Fibroblast of villous mesenchyme (primary cell): ENCODE data around the gene LSM14B. TPM values are rescaled to one million over a fixed set of nuclear protein-coding genes. Genes with fewer than 3 reads are reported as not detected.

Source experiments
- DNase-seq: peaks from one replicate; pipeline ENCODE4 v3.0.0-alpha.2; 2010; ENCODE audit warnings: low read depth
- H3K4me3 ChIP-seq: 2 replicates; pipeline ENCODE4 v1.5.1; 2011; ENCODE audit warnings: low read depth, mild to moderate bottlenecking, low read length
- total RNA-seq: library from RNA; depleted of rRNA; stranded (reverse); fragments of >200 nt; gene quantifications from 2 replicates; pipeline ENCODE4 v1.2.3, GENCODE V29; 2012
- TF ChIP-seq, protein P1 (sequence below): IDR thresholded peaks from 2 replicates; pipeline ENCODE4 v1.5.1; 2012; ENCODE audit warnings: low read depth, mild to moderate bottlenecking, low read length; ENCODE audit not compliant: insufficient read depth

LSM14B gene
- total RNA-seq, 1 donor: 30.7 TPM

DNA sequence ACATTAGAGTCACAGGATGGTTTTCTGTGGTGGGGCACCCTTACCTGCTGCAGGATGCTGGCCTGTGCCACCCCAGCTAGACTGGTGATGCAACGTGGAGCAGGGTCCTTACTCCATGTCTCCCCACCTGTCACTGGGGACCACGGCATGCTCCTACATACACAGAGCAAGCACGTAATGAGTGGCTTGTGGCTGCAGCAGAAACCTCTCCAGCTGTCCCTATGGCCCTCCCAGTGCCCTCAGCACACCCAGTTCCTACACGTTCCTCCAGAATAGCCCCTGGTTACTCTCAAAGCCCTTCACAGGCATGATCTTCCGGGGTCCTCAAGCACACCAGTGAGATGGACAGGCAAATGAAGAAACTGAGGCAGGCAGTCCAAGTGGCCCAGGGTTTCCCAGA, 3.2 kb upstream of the LSM14B start:
- no peak for DNase-seq
- no peak overlapping the region for H3K4me3 ChIP-seq
- TF ChIP-seq, protein P1, sequence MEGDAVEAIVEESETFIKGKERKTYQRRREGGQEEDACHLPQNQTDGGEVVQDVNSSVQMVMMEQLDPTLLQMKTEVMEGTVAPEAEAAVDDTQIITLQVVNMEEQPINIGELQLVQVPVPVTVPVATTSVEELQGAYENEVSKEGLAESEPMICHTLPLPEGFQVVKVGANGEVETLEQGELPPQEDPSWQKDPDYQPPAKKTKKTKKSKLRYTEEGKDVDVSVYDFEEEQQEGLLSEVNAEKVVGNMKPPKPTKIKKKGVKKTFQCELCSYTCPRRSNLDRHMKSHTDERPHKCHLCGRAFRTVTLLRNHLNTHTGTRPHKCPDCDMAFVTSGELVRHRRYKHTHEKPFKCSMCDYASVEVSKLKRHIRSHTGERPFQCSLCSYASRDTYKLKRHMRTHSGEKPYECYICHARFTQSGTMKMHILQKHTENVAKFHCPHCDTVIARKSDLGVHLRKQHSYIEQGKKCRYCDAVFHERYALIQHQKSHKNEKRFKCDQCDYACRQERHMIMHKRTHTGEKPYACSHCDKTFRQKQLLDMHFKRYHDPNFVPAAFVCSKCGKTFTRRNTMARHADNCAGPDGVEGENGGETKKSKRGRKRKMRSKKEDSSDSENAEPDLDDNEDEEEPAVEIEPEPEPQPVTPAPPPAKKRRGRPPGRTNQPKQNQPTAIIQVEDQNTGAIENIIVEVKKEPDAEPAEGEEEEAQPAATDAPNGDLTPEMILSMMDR: no peak

DNA sequence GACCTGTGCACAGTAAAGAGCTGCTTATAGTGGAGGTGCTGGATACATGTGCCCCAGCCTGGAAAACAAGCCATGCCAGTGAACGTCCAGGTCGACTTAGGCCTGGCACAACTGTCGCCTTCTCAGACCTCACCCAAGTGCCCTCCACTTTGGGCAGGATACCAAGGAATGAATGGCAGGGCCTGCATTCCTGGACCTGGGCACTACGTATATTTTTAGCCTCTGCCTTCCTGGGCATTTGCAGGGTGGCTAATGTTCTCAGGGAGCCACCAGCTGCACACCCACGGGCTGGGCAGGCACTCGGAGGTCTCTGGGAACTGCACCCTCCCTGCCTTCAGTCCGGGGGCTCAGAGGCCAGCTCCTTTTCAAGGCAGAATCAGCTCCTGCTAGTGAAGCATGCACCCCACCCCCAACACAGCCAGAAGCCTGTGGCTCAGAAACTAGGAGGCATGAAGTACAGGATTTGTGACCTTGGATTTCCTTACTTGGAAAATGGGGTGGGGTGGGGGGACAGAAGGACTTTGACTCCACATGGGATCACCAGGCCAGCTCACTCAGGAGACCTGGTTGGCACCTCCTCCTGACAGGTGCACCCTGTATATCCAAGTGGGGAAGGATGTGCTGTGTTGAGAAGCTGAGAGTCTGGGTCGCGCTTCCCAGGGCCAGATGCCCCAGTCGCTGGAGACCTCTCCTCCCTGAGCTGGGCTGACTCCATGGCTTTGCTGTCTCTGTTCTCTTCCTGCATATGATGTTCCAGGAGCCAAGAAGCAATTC, 2.5 kb upstream of the LSM14B start:
- DNase-seq: no peak
- H3K4me3 ChIP-seq: no peak overlapping the region
- TF ChIP-seq, protein P1: no peak

DNA sequence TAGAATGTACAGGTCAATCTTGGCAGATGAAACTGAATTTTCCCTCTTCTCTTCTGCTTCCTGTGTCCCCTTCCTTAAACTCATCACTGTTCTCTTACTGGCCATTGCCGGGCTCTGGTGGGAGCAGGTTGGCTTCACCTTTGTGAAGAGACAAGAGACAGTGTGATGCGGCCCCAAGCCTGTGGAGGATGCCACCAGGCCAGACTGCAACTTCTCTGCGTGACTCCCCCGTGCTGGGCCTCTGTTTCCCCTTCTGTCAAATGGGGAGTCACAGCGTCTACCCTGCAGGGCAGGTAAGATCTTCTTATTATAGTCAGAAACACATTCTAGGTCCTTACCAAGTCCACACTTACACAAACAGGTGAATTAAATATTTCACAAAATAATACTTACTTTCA, 1.9 kb upstream of the LSM14B start:
- no peak for DNase-seq
- TF ChIP-seq, protein P1: no peak

DNA sequence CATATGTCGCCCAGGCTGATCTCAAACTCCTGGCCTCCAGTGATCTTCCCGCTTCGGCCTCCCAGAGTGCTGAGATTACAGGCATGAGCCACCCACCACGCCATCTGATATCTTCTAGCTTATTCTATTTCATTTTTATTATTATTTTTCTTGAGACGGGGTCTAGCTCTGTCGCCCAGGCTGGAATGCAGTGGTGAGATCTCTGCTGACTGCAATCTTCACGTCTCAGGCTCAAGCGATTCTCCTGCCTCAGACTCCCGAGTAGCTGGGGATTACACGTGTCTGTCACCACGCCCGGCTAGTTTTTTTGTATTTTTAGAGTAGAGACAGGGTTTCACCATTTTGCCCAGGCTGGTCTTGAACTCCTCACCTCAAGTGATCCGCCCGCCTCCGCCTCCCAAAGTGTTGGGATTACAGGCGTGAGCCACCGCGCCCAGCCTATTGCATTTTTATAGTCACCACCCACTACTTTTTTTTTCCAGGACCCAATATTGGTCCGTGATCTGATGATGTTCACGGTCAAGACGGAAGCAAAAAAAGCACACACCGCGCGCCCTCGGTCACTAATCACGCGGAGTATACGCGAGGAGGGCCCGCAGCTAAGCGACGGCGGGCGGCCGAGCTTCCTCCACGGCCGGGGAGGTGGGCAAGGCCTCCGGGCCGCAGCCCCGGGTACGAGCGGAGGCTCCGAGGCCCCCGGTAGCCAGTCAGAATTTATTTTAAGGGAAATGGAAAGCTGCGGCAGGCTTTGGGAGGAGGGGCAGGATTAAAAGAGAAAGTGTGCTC, 1.1 kb upstream of the LSM14B start:
- peak; percentile 80 for DNase-seq
- H3K4me3 ChIP-seq: peak overlapping the region; percentile 70
- TF ChIP-seq, protein P1: no peak

More for the DNA sequence above, 1.9 kb upstream of the LSM14B start:
- H3K4me3 ChIP-seq: no peak overlapping the region

DNA sequence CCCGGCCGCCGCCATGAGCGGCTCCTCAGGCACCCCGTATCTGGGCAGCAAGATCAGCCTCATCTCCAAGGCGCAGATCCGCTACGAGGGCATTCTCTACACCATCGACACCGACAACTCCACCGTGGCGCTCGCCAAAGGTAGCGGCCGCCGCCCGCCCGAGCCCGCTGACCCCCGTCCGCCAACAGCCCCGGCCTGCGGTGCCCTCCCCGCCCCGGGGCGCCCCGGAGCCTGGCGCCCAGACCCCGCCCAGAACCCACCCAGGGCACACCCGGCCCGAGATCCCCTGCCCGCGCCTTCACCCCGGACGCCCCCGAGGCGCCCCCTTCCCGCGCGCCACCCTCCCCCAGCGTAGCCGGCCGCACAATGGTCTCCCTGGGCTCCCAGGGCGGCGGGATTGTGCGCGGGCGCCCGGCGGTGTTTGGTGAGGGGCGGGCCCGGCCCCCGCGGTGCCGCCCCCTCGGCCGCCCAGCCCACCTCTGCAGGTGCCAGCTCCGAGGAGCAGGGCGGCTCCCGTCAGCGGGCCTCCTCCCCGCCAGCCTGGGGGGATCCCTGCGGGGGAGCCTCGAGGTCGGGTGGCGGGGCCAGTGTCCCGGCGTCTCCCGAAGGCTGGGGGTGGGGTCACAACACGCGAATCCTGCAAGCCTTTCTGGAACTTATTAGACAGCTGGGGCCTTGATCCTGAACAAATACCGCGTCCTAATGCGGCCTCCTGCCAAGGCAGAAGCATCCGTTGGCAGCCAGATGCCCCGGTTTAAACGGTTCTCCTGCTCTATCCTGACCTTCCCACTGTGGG, 577 bp downstream of the LSM14B start:
- TF ChIP-seq, protein P1: no peak
- H3K4me3 ChIP-seq: peak overlapping the region; percentile 77
- DNase-seq: peak; percentile 39

DNA sequence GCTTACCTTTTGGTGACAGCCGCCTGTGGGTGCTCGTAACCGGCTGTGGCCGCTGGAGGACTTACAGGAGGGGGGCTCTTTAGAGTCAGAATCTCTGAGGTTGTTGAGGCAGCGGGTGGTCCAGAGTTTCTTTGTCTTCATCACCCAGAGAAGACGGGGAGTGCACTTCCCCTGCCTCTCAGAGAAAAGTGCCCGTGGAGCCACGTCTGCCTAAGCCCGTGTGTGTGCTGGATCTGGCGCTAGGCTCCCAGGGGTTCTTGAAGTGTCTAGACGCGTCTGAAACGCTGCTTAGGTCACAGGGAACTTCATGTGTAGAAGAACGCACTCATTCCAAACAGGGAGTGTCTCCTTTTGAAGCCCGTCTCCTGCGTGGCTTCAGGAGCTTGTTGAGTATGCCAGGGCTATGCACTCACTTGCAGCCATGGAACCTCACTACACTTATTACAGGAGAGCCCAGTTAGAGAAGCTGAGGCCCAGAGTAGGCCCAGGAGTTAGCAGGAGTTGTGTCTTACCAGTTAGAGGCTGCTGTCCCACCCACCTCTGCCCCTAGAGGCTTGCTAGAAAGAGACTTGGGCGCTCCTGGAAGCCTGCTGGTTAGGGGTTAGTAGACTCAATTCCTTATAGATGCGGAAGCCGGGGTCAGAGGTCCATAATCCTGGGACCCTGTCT, 1.3 kb downstream of the LSM14B start:
- peak overlapping the region; percentile 77 for H3K4me3 ChIP-seq
- TF ChIP-seq, protein P1: peak; percentile 23
- DNase-seq: peak; percentile 68
